ENCODE results near the gene ENGASE. TPM values are rescaled to one million over a fixed set of nuclear protein-coding genes. Genes with fewer than 3 reads are reported as not detected.

The ENGASE gene
- total and polyA plus RNA-seq, 2 experiments from 2014 or later: 9.0 to 27.1 TPM

GRCh38 chr17:79083191-79083971 is 8.8 kb downstream of the ENGASE start:
- H3K27ac ChIP-seq (ENCODE audit: low read depth): no peak overlapping the region
- no peaks in the 10 kb centered on the region for H3F3A ChIP-seq (replicated peaks; ENCODE audit: low read depth)
- no peak for ATAC-seq
- H3K27me3 ChIP-seq (ENCODE audit: insufficient read depth): no peaks in the 10 kb centered on the region
- peaks cover 40% of the 10 kb centered on the region for H3K36me3 Mint-ChIP-seq (ENCODE audit: low read depth)
- no peak overlapping the region for H3K4me2 ChIP-seq
- H4K20me1 ChIP-seq (replicated peaks; ENCODE audit: insufficient read depth): no peaks in the 10 kb centered on the region
- no peak overlapping the region for H3K4me3 ChIP-seq
- no peak for TF ChIP-seq NANOG (IDR thresholded peaks at IDR 0.05; ENCODE audit: borderline replicate concordance)
- no peak for TF ChIP-seq JUNB (IDR thresholded peaks at IDR 0.05; ENCODE audit: unreplicated experiment)
- TF ChIP-seq STAT1 (IDR thresholded peaks at IDR 0.05; ENCODE audit: unreplicated experiment): no peak
- no peak for TF ChIP-seq CREB1 (CRISPR knock-in tag; IDR thresholded peaks at IDR 0.05; ENCODE audit: low read depth)
- no peak for TF ChIP-seq ZNF331 (CRISPR knock-in tag; IDR thresholded peaks at IDR 0.05; ENCODE audit: low read depth)
- TF ChIP-seq POLR2AphosphoS5 (IDR thresholded peaks at IDR 0.05; ENCODE audit: low read depth): no peak
- no peak for TF ChIP-seq EZH2 (IDR thresholded peaks at IDR 0.05; ENCODE audit: low read depth, unreplicated experiment)
- no peak for TF ChIP-seq ZNF462 (CRISPR knock-in tag; IDR thresholded peaks at IDR 0.05)
- TF ChIP-seq ZNF114 (CRISPR knock-in tag; IDR thresholded peaks at IDR 0.05): no peak
- TF ChIP-seq EZH2phosphoT487 (IDR thresholded peaks at IDR 0.05; ENCODE audit: unreplicated experiment): no peak
- no peak for TF ChIP-seq ETS1 (IDR thresholded peaks at IDR 0.05)
- no peak for TF ChIP-seq REST (IDR thresholded peaks at IDR 0.05; ENCODE audit: unreplicated experiment)
- no peak for TF ChIP-seq CTCF (conservative IDR thresholded peaks at IDR 0.05; ENCODE audit: low read depth in 2 of 2)
- H3K4me3 Mint-ChIP-seq: no peak overlapping the region
- DNase-seq (ENCODE audit: low spot score): no peak
- H3K79me2 ChIP-seq (replicated peaks; ENCODE audit: insufficient read depth): no peaks in the 10 kb centered on the region
- H3K4me1 ChIP-seq (ENCODE audit: insufficient read depth): no peaks in the 10 kb centered on the region
- no peaks in the 10 kb centered on the region for H3K4me1 Mint-ChIP-seq
- H3K36me3 ChIP-seq (ENCODE audit: insufficient read depth): peaks cover 3% of the 10 kb centered on the region; the same call in 1 of the 2 replicates
- peaks cover 10% of the 10 kb centered on the region for H3K27me3 Mint-ChIP-seq (ENCODE audit: insufficient read depth, low read depth, poor library complexity)
- H2AFZ ChIP-seq: no peak overlapping the region
- H3K9me3 Mint-ChIP-seq: peaks cover 4% of the 10 kb centered on the region; the same call in 1 of the 3 replicates
- no peak overlapping the region for H3K27ac Mint-ChIP-seq
- H3K9me2 ChIP-seq (ENCODE audit: insufficient read depth): no peaks in the 10 kb centered on the region

All from GM23338 (cell line).